SU-DHL-6 (cell line): ENCODE measurements around the gene GALNT11.

Experiments
- H2AFZ ChIP-seq: fragments of 200-600 bp; sonication (generic); 2 replicates; pipeline ENCODE4 v1.6.1; 2014; ENCODE audit warnings: low read depth, mild to moderate bottlenecking, moderate library complexity, mixed read lengths, antibody characterized with exemption, low read length; ENCODE audit not compliant: severe bottlenecking
- H3F3A ChIP-seq: fragments of 200-600 bp; shearing (Covaris generic); 2 replicates; pipeline ENCODE4 v1.6.0; 2016; ENCODE audit warnings: antibody characterized with exemption, mild to moderate bottlenecking; ENCODE audit not compliant: insufficient read depth
- H3K27ac ChIP-seq: fragments of 200-600 bp; sonication (generic); 2 replicates; pipeline ENCODE4 v1.5.1; 2016; ENCODE audit warnings: low read depth, mild to moderate bottlenecking, low read length, moderate library complexity, mixed read lengths
- H3K27me3 ChIP-seq: fragments of 200-600 bp; sonication (generic), shearing (Covaris generic); 2 replicates; pipeline ENCODE4 v1.6.0; 2014; ENCODE audit warnings: mild to moderate bottlenecking, low read length
- H3K36me3 ChIP-seq: fragments of 200-600 bp; sonication (generic); 2 replicates; pipeline ENCODE4 v1.6.1; 2014; ENCODE audit warnings: mild to moderate bottlenecking, low read length, mixed read lengths
- H3K4me2 ChIP-seq: fragments of 300-600, 200-600 bp; shearing (Covaris generic), sonication (generic); 2 replicates; pipeline ENCODE4 v1.6.0; 2014; ENCODE audit warnings: low read length, low read depth, mild to moderate bottlenecking; ENCODE audit not compliant: poor library complexity, severe bottlenecking
- H3K4me3 ChIP-seq: fragments of 200-600 bp; sonication (generic); 2 replicates; pipeline ENCODE4 v1.5.1; 2014; ENCODE audit warnings: antibody characterized with exemption, low read length, mild to moderate bottlenecking, mixed read lengths; ENCODE audit not compliant: insufficient read depth, poor library complexity, severe bottlenecking
- H3K79me2 ChIP-seq: fragments of 200-600 bp; sonication (generic); 2 replicates; pipeline ENCODE4 v1.6.1; 2014; ENCODE audit warnings: mild to moderate bottlenecking, low read length, moderate library complexity; ENCODE audit not compliant: insufficient read depth
- H3K9ac ChIP-seq: fragments of 200-600 bp; sonication (generic); 2 replicates; pipeline ENCODE4 v1.7.0; 2014; ENCODE audit warnings: mild to moderate bottlenecking, low read length
- H3K9me2 ChIP-seq: fragments of 200-600 bp; sonication (generic); replicated peaks from 2 replicates; pipeline ENCODE4 v1.6.1; 2014; ENCODE audit warnings: low read length; ENCODE audit not compliant: insufficient read depth
- H3K9me3 ChIP-seq: fragments of 200-600 bp; sonication (generic); 2 replicates; pipeline ENCODE4 v1.6.1; 2014; ENCODE audit warnings: low read length, mixed read lengths; ENCODE audit not compliant: insufficient read depth
- H4K20me1 ChIP-seq: fragments of 200-600 bp; sonication (generic); 2 replicates; pipeline ENCODE4 v1.6.1; 2014; ENCODE audit warnings: low read depth, mild to moderate bottlenecking, antibody characterized with exemption, low read length, moderate library complexity, mixed read lengths
- EZH2phosphoT487 ChIP-seq: fragments of 200-600 bp; sonication (generic), shearing (Covaris generic); conservative IDR thresholded peaks from 2 replicates; pipeline ENCODE4 v1.6.1; 2018; ENCODE audit warnings: mild to moderate bottlenecking, antibody characterized with exemption, low read length, moderate library complexity, mixed read lengths
- TF ChIP-seq, protein P1 (sequence below): fragments of 200-600 bp; sonication (generic); IDR thresholded peaks from one replicate; pipeline ENCODE4 v1.5.1; 2017; ENCODE audit warnings: antibody characterized with exemption, mild to moderate bottlenecking, low read length, moderate library complexity; ENCODE audit not compliant: insufficient read depth, poor library complexity, severe bottlenecking

Gene GALNT11

DNA sequence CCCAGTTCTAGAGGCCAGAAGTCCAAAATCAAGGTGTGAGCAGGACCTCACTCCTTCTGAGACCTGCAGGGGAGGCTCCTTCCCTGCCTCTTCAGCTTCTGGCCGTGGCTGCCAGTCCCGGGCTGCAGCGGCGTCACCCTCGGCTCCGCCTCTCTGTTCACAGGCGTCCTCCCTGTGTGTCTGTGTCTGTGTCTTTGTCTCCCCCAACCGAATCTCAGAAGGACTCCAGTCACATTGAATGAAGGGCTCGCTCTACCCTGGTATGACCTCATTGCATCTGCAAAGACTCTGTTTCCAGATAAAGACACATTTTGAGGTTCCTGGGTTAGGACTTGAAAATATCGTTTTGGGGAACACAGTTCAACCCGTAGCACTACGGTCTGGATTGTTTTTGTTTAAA is 33.1 kb upstream of the GALNT11 start:
- TF ChIP-seq, protein P1, sequence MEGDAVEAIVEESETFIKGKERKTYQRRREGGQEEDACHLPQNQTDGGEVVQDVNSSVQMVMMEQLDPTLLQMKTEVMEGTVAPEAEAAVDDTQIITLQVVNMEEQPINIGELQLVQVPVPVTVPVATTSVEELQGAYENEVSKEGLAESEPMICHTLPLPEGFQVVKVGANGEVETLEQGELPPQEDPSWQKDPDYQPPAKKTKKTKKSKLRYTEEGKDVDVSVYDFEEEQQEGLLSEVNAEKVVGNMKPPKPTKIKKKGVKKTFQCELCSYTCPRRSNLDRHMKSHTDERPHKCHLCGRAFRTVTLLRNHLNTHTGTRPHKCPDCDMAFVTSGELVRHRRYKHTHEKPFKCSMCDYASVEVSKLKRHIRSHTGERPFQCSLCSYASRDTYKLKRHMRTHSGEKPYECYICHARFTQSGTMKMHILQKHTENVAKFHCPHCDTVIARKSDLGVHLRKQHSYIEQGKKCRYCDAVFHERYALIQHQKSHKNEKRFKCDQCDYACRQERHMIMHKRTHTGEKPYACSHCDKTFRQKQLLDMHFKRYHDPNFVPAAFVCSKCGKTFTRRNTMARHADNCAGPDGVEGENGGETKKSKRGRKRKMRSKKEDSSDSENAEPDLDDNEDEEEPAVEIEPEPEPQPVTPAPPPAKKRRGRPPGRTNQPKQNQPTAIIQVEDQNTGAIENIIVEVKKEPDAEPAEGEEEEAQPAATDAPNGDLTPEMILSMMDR: no peak
- no peak for TF ChIP-seq EZH2phosphoT487
- Histone ChIP-seq H2AFZ (no peak overlapping the region), H3F3A (no peaks in the 10 kb centered on the region), H3K79me2 (no peaks in the 10 kb centered on the region), H3K9me3 (no peaks in the 10 kb centered on the region), H3K9me2 (no peaks in the 10 kb centered on the region), H3K4me3 (no peak overlapping the region), H3K36me3 (no peaks in the 10 kb centered on the region), H3K27ac (no peak overlapping the region), H3K4me2 (no peak overlapping the region), H4K20me1 (no peaks in the 10 kb centered on the region), H3K9ac (no peak overlapping the region), H3K27me3 (no peaks in the 10 kb centered on the region)

DNA sequence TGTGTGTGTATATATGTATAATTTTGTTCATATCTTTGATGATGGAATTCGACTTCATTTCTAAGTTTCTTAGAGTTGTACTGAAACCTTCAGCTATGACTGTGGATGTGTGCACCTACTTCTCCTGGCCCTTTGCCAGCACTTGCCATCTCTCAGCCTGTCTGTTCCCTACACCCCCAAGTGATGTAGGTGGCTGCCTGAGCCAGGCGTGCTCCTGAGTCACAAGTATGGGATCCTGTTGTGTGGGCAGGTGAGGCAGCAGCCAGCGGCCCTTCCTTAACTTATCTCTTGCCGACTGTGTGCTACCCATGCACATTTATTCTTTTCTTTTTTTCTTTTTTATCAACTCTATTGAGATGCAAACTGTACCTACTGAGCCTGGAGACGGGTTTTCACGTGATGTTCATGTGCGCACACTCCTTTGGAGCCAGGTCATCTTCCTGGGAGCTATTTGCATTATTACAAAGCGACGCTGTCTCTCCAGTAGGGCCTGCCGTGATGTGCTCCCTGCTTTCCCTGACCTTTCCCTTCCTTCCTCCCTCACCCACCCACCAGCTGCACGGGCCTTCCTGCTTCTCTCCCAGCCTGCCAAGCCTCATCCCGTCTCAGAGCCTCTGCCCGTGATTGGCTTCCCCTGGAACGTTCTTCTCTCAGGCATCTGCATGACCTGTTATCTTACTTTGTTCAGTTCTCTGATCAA is 31.3 kb upstream of the GALNT11 start:
- no peaks in the 10 kb centered on the region for H3K79me2 ChIP-seq
- H3K36me3 ChIP-seq: no peaks in the 10 kb centered on the region
- no peak for TF ChIP-seq EZH2phosphoT487
- TF ChIP-seq, protein P1: no peak
- H3K4me3 ChIP-seq: no peak overlapping the region
- H3K9me2 ChIP-seq: no peaks in the 10 kb centered on the region
- H3K4me2 ChIP-seq: no peak overlapping the region
- no peaks in the 10 kb centered on the region for H4K20me1 ChIP-seq
- no peak overlapping the region for H3K9ac ChIP-seq
- H2AFZ ChIP-seq: no peak overlapping the region
- H3K27me3 ChIP-seq: no peaks in the 10 kb centered on the region
- H3K9me3 ChIP-seq: no peaks in the 10 kb centered on the region
- no peaks in the 10 kb centered on the region for H3F3A ChIP-seq
- no peak overlapping the region for H3K27ac ChIP-seq

DNA sequence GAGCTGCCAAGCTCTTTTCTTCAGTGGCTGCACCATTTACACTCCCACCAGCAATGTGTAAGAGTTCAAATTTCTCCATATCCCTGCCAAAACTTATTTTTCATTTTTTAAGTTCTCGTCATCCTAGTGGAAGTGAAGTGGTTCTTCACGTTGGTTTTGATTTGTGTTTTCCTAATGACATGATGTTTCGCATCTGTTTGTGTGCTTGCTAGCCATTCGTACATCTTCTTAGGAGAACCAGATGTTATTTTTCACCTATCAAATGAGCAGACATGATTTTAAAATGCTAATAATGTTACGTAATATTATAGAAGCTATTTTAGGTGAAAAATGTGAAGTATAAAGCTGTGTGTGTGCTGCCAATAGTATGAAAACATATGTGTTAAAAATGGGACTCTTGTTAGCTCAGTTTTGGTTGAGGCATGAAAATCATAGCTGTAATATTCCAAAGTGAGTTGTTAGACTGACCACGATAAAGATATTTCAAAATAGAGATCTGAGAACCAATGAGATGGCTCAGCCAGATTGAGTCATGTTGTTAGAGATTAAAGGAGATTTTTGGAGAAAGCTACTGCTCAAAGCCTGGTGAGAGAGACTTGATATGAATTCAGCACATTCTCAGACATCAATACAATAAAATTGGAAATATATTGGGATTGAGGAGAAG is 25.9 kb upstream of the GALNT11 start:
- H3K4me3 ChIP-seq: no peak overlapping the region
- no peak overlapping the region for H2AFZ ChIP-seq
- no peak for TF ChIP-seq EZH2phosphoT487
- TF ChIP-seq, protein P1: no peak
- H3K79me2 ChIP-seq: no peaks in the 10 kb centered on the region
- H3K27ac ChIP-seq: no peak overlapping the region
- no peaks in the 10 kb centered on the region for H3K27me3 ChIP-seq
- H3K9me3 ChIP-seq: no peaks in the 10 kb centered on the region
- no peaks in the 10 kb centered on the region for H3F3A ChIP-seq
- no peaks in the 10 kb centered on the region for H3K9me2 ChIP-seq
- H4K20me1 ChIP-seq: no peaks in the 10 kb centered on the region
- H3K4me2 ChIP-seq: no peak overlapping the region
- H3K36me3 ChIP-seq: no peaks in the 10 kb centered on the region
- no peak overlapping the region for H3K9ac ChIP-seq
